Activated CD8-positive, alpha-beta memory T cell treated with anti-CD3 and anti-CD28 coated beads for 24 hours (primary cell): Measurements from ENCODE around the gene MAGI3.
"Not testable (repeated sequence)": the region's sequence is repeated elsewhere in the genome, so short reads cannot be mapped to it uniquely, and the experiment has no call there.

ENCODE experiments used
- DNase-seq: peaks from one replicate; pipeline ENCODE4 v3.0.0-alpha.2; 2020

Gene MAGI3

GRCh38 chr1:113452921-113453770 lies 62.8 kb downstream of the MAGI3 start:
- DNase-seq, result no peak

- DNase-seq, result no peak
These were observed 63.4 kb downstream of the MAGI3 start for GRCh38 chr1:113453771-113454083.

GRCh38 chr1:113455374-113455773 lies 65.1 kb downstream of the MAGI3 start:
- no peak for DNase-seq

- no peak for DNase-seq
These were observed 66.7 kb downstream of the MAGI3 start for GRCh38 chr1:113456967-113457366.

- no peak for DNase-seq
These were observed 69.0 kb downstream of the MAGI3 start for GRCh38 chr1:113459279-113459678.

- no peak for DNase-seq
These were observed 77.7 kb downstream of the MAGI3 start for GRCh38 chr1:113467991-113468390.

- not testable (repeated sequence) for DNase-seq
These were observed 88.3 kb downstream of the MAGI3 start for GRCh38 chr1:113478427-113479195.

GRCh38 chr1:113479713-113480676 lies 89.7 kb downstream of the MAGI3 start:
- DNase-seq, result no peak

- DNase-seq, result not testable (repeated sequence)
These were observed 94.8 kb downstream of the MAGI3 start for GRCh38 chr1:113485131-113485530.

- DNase-seq, result no peak
These were observed 98.4 kb downstream of the MAGI3 start for GRCh38 chr1:113488576-113489177.

GRCh38 chr1:113490384-113490783 lies 100.1 kb downstream of the MAGI3 start:
- no peak for DNase-seq

- DNase-seq, result no peak
These were observed 103.2 kb downstream of the MAGI3 start for GRCh38 chr1:113493533-113493932.

- no peak for DNase-seq
These were observed 115.0 kb downstream of the MAGI3 start for GRCh38 chr1:113505357-113505756.

GRCh38 chr1:113507552-113508214 lies 117.4 kb downstream of the MAGI3 start:
- DNase-seq, result no peak

- no peak for DNase-seq
These were observed 118.2 kb downstream of the MAGI3 start for GRCh38 chr1:113508364-113509164.

GRCh38 chr1:113509766-113510165 lies 119.5 kb downstream of the MAGI3 start:
- DNase-seq, result not testable (repeated sequence)

- no peak for DNase-seq
These were observed 121.0 kb downstream of the MAGI3 start for GRCh38 chr1:113511269-113511668.

- no peak for DNase-seq
These were observed 125.2 kb downstream of the MAGI3 start for GRCh38 chr1:113515498-113515897.

- DNase-seq, result no peak
These were observed 127.0 kb downstream of the MAGI3 start for GRCh38 chr1:113517346-113517745.

- no peak for DNase-seq
These were observed 127.7 kb downstream of the MAGI3 start for GRCh38 chr1:113517983-113518382.

- no peak for DNase-seq
These were observed 129.2 kb downstream of the MAGI3 start for GRCh38 chr1:113519556-113519955.
